Mucosa of rectum (tissue), 2 donors: Measurements from ENCODE around the gene ALOX12B.

Experiments used
- H3K27ac ChIP-seq, 2 donors: one replicate each; pipeline ENCODE4 v1.7.0; 2013; ENCODE audit warnings: inconsistent platforms in 2 of 2, low read depth in 2 of 2, low read length in 2 of 2
- H3K27me3 ChIP-seq, 2 donors: one replicate each; pipeline ENCODE4 v1.7.0; 2013; ENCODE audit warnings: low read length in 2 of 2; ENCODE audit not compliant: control insufficient read depth in 2 of 2, insufficient read depth in 2 of 2
- H3K36me3 ChIP-seq, 2 donors: one replicate each; pipeline ENCODE4 v1.7.0; 2013; ENCODE audit warnings: low read length in 2 of 2; ENCODE audit not compliant: control insufficient read depth in 2 of 2, insufficient read depth in 2 of 2
- H3K4me1 ChIP-seq, 2 donors: one replicate each; pipeline ENCODE4 v1.7.0; 2013; ENCODE audit warnings: low read length in 2 of 2, mild to moderate bottlenecking in 1 of 2; ENCODE audit not compliant: control insufficient read depth in 2 of 2, insufficient read depth in 2 of 2
- H3K4me3 ChIP-seq, 2 donors: one replicate each; pipeline ENCODE4 v1.7.0; 2013; ENCODE audit warnings: low read length in 2 of 2
- H3K9ac ChIP-seq, 2 donors: one replicate each; pipeline ENCODE4 v1.7.0; 2013; ENCODE audit warnings: low read length in 2 of 2, low read depth in 1 of 2, mild to moderate bottlenecking in 1 of 2
- H3K9me3 ChIP-seq, 2 donors: one replicate each; pipeline ENCODE4 v1.7.0; 2013; ENCODE audit warnings: low read length in 2 of 2; ENCODE audit not compliant: control insufficient read depth in 2 of 2
- donor health status: healthy.
- donor health status: Normal muscosa, but diverticular disease.

ALOX12B gene

GRCh38 chr17:8075081-8075480, 12.4 kb downstream of the ALOX12B start:
- peaks cover 16 to 21% of the 10 kb centered on the region in 2 donors for H3K4me1 ChIP-seq
- no peaks in the 10 kb centered on the region for H3K36me3 ChIP-seq
- no peak overlapping the region for H3K9ac ChIP-seq
- H3K27me3 ChIP-seq: peaks cover 16 to 17% of the 10 kb centered on the region in 2 donors
- H3K27ac ChIP-seq: no peak overlapping the region
- H3K4me3 ChIP-seq: no peak overlapping the region
- H3K9me3 ChIP-seq: no peaks in the 10 kb centered on the region

DNA sequence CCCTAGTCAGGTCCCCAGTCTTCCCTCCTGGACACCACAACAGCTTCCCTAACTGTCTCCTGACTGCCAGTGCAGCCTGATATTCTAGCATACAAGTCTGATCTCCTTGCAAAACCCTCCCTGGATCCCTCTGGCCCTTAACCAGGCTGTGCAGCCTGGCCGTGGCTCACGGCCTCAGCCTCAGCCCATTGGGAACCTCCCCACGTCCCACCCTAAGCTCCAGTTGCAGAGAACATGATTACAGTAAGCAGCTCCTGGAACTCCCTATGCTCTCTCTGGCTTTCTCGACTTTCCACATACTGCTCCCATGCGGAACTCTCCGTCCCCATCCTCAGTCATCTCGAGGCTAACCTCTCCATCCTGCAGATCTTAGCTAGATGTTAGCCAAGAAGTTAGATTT, 13.0 kb downstream of the ALOX12B start:
- H3K9ac ChIP-seq: no peak overlapping the region
- H3K4me1 ChIP-seq: peaks cover 15 to 19% of the 10 kb centered on the region in 2 donors
- H3K9me3 ChIP-seq: no peaks in the 10 kb centered on the region
- no peak overlapping the region for H3K27ac ChIP-seq
- peaks cover 16 to 17% of the 10 kb centered on the region in 2 donors for H3K27me3 ChIP-seq
- H3K36me3 ChIP-seq: no peaks in the 10 kb centered on the region
- H3K4me3 ChIP-seq: no peak overlapping the region

GRCh38 chr17:8073627-8074484, 13.7 kb downstream of the ALOX12B start:
- Histone ChIP-seq H3K27me3 (peaks cover 16 to 17% of the 10 kb centered on the region in 2 donors), H3K9ac (peak overlapping the region in 1 of 2 donors; percentile 23), H3K9me3 (no peaks in the 10 kb centered on the region), H3K27ac (no peak overlapping the region), H3K4me1 (peaks cover 18 to 21% of the 10 kb centered on the region in 2 donors), H3K4me3 (peak overlapping the region; percentile 19 to 56), H3K36me3 (no peaks in the 10 kb centered on the region)

DNA sequence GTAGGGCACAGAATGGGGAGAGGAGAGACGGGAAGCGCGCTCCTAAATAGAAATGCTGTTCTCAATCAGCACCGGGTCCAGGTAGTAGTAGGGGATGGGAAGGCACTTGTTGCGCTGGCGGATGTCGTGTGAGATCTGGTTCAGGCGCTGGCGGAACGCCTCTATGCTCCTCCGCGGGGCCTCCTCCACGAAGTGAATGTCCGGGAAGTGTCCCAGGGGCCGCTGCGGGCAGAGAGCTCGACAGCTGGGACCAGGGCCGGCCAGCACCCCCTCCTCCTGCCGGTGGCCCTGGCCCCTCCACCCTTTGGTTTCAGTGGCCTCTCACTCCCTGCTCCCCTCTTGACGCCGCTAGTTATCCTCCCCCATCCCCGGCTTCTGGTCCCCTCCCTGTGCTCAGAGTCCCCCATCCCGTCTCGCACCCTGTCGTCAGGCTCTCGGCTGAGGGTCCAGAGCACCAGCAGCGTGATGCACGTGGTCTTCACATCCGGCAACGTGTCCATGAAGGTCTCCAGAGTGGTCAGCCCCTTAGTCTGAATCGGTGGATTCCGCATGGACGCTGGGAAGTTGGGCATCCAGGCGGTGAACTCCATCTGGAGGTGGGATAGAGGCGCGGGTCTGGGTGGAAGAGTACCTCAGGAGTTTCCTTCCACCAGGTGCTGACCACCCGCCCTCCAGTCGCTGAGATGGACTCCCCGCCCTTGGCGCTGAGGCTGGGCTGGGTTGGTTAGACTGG, 14.6 kb downstream of the ALOX12B start:
- Histone ChIP-seq H3K9me3 (no peaks in the 10 kb centered on the region), H3K9ac (peak overlapping the region in 1 of 2 donors; percentile 6), H3K4me3 (peak overlapping the region in 1 of 2 donors; percentile 22), H3K36me3 (no peaks in the 10 kb centered on the region), H3K4me1 (peaks cover 22 to 29% of the 10 kb centered on the region in 2 donors), H3K27me3 (peaks cover 16 to 17% of the 10 kb centered on the region in 2 donors), H3K27ac (no peak overlapping the region)

- Histone ChIP-seq H3K9me3 (no peaks in the 10 kb centered on the region), H3K36me3 (no peaks in the 10 kb centered on the region), H3K27ac (no peak overlapping the region), H3K9ac (peak overlapping the region in 1 of 2 donors; percentile 6), H3K4me3 (no peak overlapping the region), H3K27me3 (peaks cover 16 to 17% of the 10 kb centered on the region in 2 donors), H3K4me1 (peaks cover 25 to 32% of the 10 kb centered on the region in 2 donors)
Observed at GRCh38 chr17:8072341-8072728, 15.2 kb downstream of the ALOX12B start.

DNA sequence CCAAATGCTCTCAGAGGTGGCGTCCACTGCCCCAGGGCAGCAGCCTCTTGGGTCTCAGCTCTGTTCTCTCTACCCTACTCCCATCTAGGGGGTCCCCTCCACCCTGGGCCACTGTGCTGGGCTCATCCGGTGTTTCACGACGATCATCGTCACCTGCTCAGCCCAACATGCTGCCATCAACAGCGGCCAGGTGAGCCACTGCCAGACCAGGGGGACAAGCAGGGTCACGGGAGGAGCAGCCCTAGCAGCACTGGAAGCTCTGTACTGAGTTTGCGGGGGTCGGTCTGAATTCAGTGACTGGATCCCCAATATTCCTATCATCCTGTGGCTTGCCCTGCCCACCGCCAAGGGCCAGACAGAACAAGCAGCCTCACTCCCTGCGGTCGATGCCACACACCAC, 16.0 kb downstream of the ALOX12B start:
- H3K27me3 ChIP-seq: peaks cover 16 to 17% of the 10 kb centered on the region in 2 donors

DNA sequence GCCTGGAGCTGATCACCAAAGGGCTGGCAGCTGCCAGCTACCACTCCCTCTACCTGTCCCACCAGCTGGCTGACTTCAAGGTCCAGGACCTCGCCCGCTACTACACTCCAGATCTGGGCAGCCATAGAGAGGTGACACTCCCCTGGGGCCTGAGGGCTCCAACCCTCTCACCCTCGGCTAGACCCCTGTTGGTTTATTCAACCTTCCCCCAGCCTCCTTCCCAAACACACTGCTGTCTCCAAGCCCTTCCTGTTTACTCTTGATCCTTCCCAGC, 18.0 kb downstream of the ALOX12B start:
- H3K9ac ChIP-seq: peak overlapping the region; percentile 32 to 62
- peak overlapping the region; percentile 28 to 44 for H3K4me3 ChIP-seq
- H3K36me3 ChIP-seq: no peaks in the 10 kb centered on the region
- H3K9me3 ChIP-seq: no peaks in the 10 kb centered on the region
- H3K27ac ChIP-seq: peak overlapping the region; percentile 90
- peaks cover 8 to 10% of the 10 kb centered on the region in 2 donors for H3K27me3 ChIP-seq
- peaks cover 26 to 38% of the 10 kb centered on the region in 2 donors for H3K4me1 ChIP-seq

More for the DNA sequence above, 16.0 kb downstream of the ALOX12B start:
- H3K9ac ChIP-seq: no peak overlapping the region
- H3K27ac ChIP-seq: no peak overlapping the region
- no peak overlapping the region for H3K4me3 ChIP-seq
- H3K36me3 ChIP-seq: no peaks in the 10 kb centered on the region
- H3K4me1 ChIP-seq: peaks cover 25 to 37% of the 10 kb centered on the region in 2 donors
- H3K9me3 ChIP-seq: no peaks in the 10 kb centered on the region

GRCh38 chr17:8068736-8069586, 18.6 kb downstream of the ALOX12B start:
- Histone ChIP-seq H3K9ac (peak overlapping the region; percentile 52 to 62), H3K4me1 (peaks cover 29 to 41% of the 10 kb centered on the region in 2 donors), H3K27ac (peak overlapping the region; percentile 90), H3K36me3 (no peaks in the 10 kb centered on the region), H3K27me3 (peaks cover 3 to 4% of the 10 kb centered on the region in 2 donors), H3K9me3 (no peaks in the 10 kb centered on the region), H3K4me3 (peak overlapping the region; percentile 28 to 44)

DNA sequence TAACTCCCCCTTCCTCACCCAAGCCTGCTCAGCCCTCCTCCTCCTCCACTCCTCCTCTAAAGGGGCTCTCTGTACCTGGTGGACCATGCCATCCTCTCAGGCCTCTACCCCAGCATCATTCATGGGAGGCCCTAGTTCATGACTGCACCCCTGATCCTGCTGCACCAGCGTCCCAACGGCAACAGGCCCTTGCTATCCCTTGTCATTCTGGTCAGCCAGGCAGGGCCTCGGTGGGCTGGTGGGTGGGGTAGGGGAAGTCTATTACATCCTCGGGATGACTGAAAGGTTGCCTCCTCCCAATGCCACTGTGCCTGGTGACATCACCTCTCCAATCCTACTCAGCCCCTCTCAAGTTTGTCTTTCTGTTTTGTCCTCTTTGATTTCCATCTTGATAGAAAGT, 19.7 kb downstream of the ALOX12B start:
- H3K4me3 ChIP-seq: no peak overlapping the region
- H3K36me3 ChIP-seq: no peaks in the 10 kb centered on the region
- H3K9ac ChIP-seq: no peak overlapping the region
- H3K4me1 ChIP-seq: peaks cover 24 to 30% of the 10 kb centered on the region in 2 donors
- peak overlapping the region in 1 of 2 donors; percentile 90 for H3K27ac ChIP-seq
- no peaks in the 10 kb centered on the region for H3K9me3 ChIP-seq
- peaks cover 0 to 3% of the 10 kb centered on the region in 2 donors for H3K27me3 ChIP-seq
